Endothelial cell of umbilical vein (primary cell): Measurements from ENCODE around the gene HNRNPM. TPM values are rescaled to one million over a fixed set of nuclear protein-coding genes. Genes with fewer than 3 reads are reported as not detected.

Experiments
- BruUV-seq: library from RNA; stranded (reverse); fragments of 400-500 nt; replicated peaks from 2 replicates; lab custom pipeline; 2021; lab: Mats Ljungman, UMichigan
- CTCF ChIA-PET: fragments of 300-600, 350-600 bp; sonication (Branson Sonifier 250); formaldehyde crosslinking; loops from one replicate; lab custom pipeline; 2021; ENCODE audit warnings: antibody characterized with exemption, inconsistent platforms; lab: Charles Lee
- POLR2A ChIA-PET: fragments of 300-600, 350-600 bp; sonication (Branson Sonifier 250); formaldehyde crosslinking; loops from one replicate; lab custom pipeline; 2021; ENCODE audit warnings: antibody characterized with exemption, inconsistent platforms; lab: Charles Lee
- DNase-seq: peaks from one replicate; pipeline ENCODE4 v3.0.0-alpha.2; 2011; ENCODE audit warnings: low read depth, low spot score
- FAIRE-seq: peaks from 2 replicates; lab custom pipeline; 2011; peaks lifted over from hg19 to GRCh38; lab: Jason Lieb, UNC
- H2AFZ ChIP-seq: 2 replicates; pipeline ENCODE4 v1.6.0; 2012; ENCODE audit warnings: low read depth, low read length, control low read depth, inconsistent platforms
- H3K27ac ChIP-seq: 2 replicates; pipeline ENCODE4 v1.5.1; 2011; ENCODE audit warnings: low read depth, mild to moderate bottlenecking, control low read depth, low read length, moderate library complexity; ENCODE audit not compliant: insufficient read depth
- H3K27me3 ChIP-seq, 2 experiments: 2 replicates each; pipeline versions ENCODE4 v1.6.0 to v1.6.1; 2011; ENCODE audit warnings: low read length in 2 of 2, mixed read lengths in 1 of 2; ENCODE audit not compliant: control insufficient read depth in 2 of 2, insufficient read depth in 2 of 2
- H3K36me3 ChIP-seq, 2 experiments: 2 replicates in 1 of 2; 3 replicates in 1 of 2; pipeline ENCODE4 v1.5.1; 2011; ENCODE audit warnings: low read length in 2 of 2, mild to moderate bottlenecking in 1 of 2, moderate library complexity in 1 of 2; ENCODE audit not compliant: control insufficient read depth in 2 of 2, insufficient read depth in 2 of 2; ENCODE audit errors: extremely low read depth in 1 of 2
- H3K4me1 ChIP-seq: 3 replicates; pipeline ENCODE4 v1.5.1; 2011; ENCODE audit warnings: mild to moderate bottlenecking, low read length; ENCODE audit not compliant: control insufficient read depth, insufficient read depth; ENCODE audit errors: extremely low read depth
- H3K4me2 ChIP-seq: 2 replicates; pipeline ENCODE4 v1.6.1; 2011; ENCODE audit warnings: low read length, control low read depth, mixed read lengths; ENCODE audit not compliant: insufficient read depth
- H3K4me3 ChIP-seq, 3 experiments: fragments of 200-600 bp in 1 of 3; sonication (generic), shearing (Covaris generic) in 1 of 3; replicated peaks in 1 of 3; 2 replicates each; pipeline ENCODE4 v1.5.1; 2011 to 2016; ENCODE audit warnings: control low read depth in 3 of 3, low read length in 3 of 3, mild to moderate bottlenecking in 2 of 3, inconsistent platforms in 1 of 3, low read depth in 1 of 3, moderate library complexity in 1 of 3; ENCODE audit not compliant: insufficient read depth in 1 of 3
- H3K79me2 ChIP-seq: 2 replicates; pipeline ENCODE4 v1.6.0; 2012; ENCODE audit warnings: low read length, inconsistent platforms; ENCODE audit not compliant: control insufficient read depth, insufficient read depth
- H3K9ac ChIP-seq: replicated peaks from 2 replicates; pipeline ENCODE3; 2011; ENCODE audit warnings: low read length, control low read depth; ENCODE audit not compliant: insufficient read depth; ENCODE audit errors: extremely low read depth
- H3K9me1 ChIP-seq: replicated peaks from 3 replicates; pipeline ENCODE4 v1.6.0; 2011; ENCODE audit warnings: mild to moderate bottlenecking, low read length; ENCODE audit not compliant: control insufficient read depth, insufficient read depth; ENCODE audit errors: extremely low read depth
- H3K9me3 ChIP-seq: replicated peaks from 2 replicates; pipeline ENCODE4 v1.5.1; 2012; ENCODE audit warnings: low read length, inconsistent platforms; ENCODE audit not compliant: control insufficient read depth, insufficient read depth
- H4K20me1 ChIP-seq: replicated peaks from 2 replicates; pipeline ENCODE3; 2011; ENCODE audit warnings: mild to moderate bottlenecking, low read length; ENCODE audit not compliant: control insufficient read depth, insufficient read depth; ENCODE audit errors: extremely low read depth
- EZH2 ChIP-seq: IDR thresholded peaks from 2 replicates; pipeline ENCODE4 v1.6.1; 2012; ENCODE audit warnings: borderline replicate concordance, low read depth, mild to moderate bottlenecking, moderate library complexity, low read length, inconsistent platforms; ENCODE audit not compliant: severe bottlenecking
- FOS ChIP-seq: IDR thresholded peaks from 2 replicates; pipeline ENCODE4 v1.6.1; 2011; ENCODE audit warnings: mild to moderate bottlenecking, low read length, moderate library complexity, borderline replicate concordance; ENCODE audit not compliant: insufficient read depth
- GATA2 ChIP-seq: IDR thresholded peaks from 2 replicates; pipeline ENCODE4 v1.7.0; 2011; ENCODE audit warnings: low read depth, mild to moderate bottlenecking, moderate library complexity, mixed read lengths, low read length; ENCODE audit not compliant: insufficient read length, insufficient read depth
- JUN ChIP-seq: IDR thresholded peaks from 2 replicates; pipeline ENCODE4 v1.6.1; 2011; ENCODE audit warnings: borderline replicate concordance, low read depth; ENCODE audit not compliant: insufficient read length, insufficient read depth
- MYC ChIP-seq: IDR thresholded peaks from one replicate; pipeline ENCODE4 v1.6.1; 2011; ENCODE audit warnings: mild to moderate bottlenecking, low read depth, low read length
- POLR2A ChIP-seq: IDR thresholded peaks from 2 replicates; pipeline ENCODE4 v1.6.1; 2012; ENCODE audit warnings: low read depth, mild to moderate bottlenecking, control low read depth, low read length
- POLR2AphosphoS5 ChIP-seq: IDR thresholded peaks from 2 replicates; pipeline ENCODE4 v1.6.1; 2012; ENCODE audit warnings: low read depth, mild to moderate bottlenecking, control low read depth, low read length, moderate library complexity; ENCODE audit not compliant: insufficient read depth
- dilution Hi-C: fragments of 300-500 bp; cut with MboI; formaldehyde crosslinking; loops from one replicate; pipeline ENCODE4 v1.15.0; 2019; ENCODE audit warnings: low sequenced_read_pairs; ENCODE audit not compliant: extremely low pct_ligation_motif_present
- intact Hi-C: fragments of 100-400 bp; cut with micrococcal nuclease; formaldehyde crosslinking; loops from one replicate; pipeline ENCODE4 v1.10.0; 2022
- polyA plus RNA-seq, 4 experiments: library from polyadenylated mRNA; depleted of rRNA in 3 of 4; stranded (reverse) in 3 of 4; unstranded in 1 of 4; fragments of >200 nt; gene quantifications; 2 replicates each; pipeline versions ENCODE4 v1.2.1 to v1.2.3, GENCODE V29; 2011 to 2012; ENCODE audit warnings: missing spikeins in 1 of 4
- total RNA-seq: library from RNA; stranded (reverse); gene quantifications from 2 replicates; pipeline ENCODE4 v1.2.3, GENCODE V29; 2021
- TF ChIP-seq, protein P1 (sequence below): IDR thresholded peaks from 2 replicates; pipeline ENCODE4 v1.6.1; 2011; ENCODE audit not compliant: insufficient read depth, insufficient read length
- TF ChIP-seq, protein P2 (sequence below), 2 donors: IDR thresholded peaks; 1 replicate in 1 of 2; 2 replicates in 1 of 2; pipeline ENCODE4 v1.5.1; 2011; ENCODE audit warnings: low read length in 2 of 2, mild to moderate bottlenecking in 2 of 2, moderate library complexity in 2 of 2, control low read depth in 1 of 2, inconsistent platforms in 1 of 2, low read depth in 1 of 2; ENCODE audit not compliant: insufficient read depth in 1 of 2; ENCODE audit errors: extremely low read depth in 1 of 2

Gene HNRNPM
- total and polyA plus RNA-seq, 2 donors (not counting 3 experiments of a cell fraction or from before 2014, with no cell fraction given): 244 to 301 TPM

DNA sequence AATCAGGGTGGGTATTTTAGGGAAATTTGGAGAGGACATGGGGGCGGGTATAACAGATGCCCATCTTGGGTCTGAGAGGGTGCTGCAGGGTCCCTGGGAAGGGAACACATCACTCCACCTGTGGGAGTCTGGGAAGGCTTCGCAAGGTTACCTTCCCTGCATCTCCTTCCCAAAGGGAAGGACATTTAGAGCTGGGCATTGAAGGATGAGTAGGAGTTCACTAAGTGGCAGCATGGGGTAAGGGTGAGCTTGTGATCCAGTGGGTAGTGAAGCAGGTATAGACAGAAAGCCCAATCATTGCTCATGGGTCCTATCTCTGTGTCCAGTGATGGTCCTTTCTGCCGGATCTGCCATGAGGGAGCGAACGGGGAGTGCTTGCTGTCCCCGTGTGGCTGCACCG is 18.5 kb upstream of the HNRNPM start:
- intact Hi-C loops (no loop called here), dilution Hi-C loops (no loop called here)
- Histone ChIP-seq H3K9me3 (no peaks in the 10 kb centered on the region), H3K36me3 (peaks cover 0 to 14% of the 10 kb centered on the region in 2 experiments), H3K27me3 (no peaks in the 10 kb centered on the region), H3K4me1 (peaks cover 13% of the 10 kb centered on the region), H3K4me2 (no peak overlapping the region), H3K79me2 (no peaks in the 10 kb centered on the region), H2AFZ (no peak overlapping the region), H4K20me1 (no peaks in the 10 kb centered on the region), H3K9ac (no peak overlapping the region), H3K27ac (no peak overlapping the region), H3K9me1 (no peaks in the 10 kb centered on the region), H3K4me3 (no peak overlapping the region)
- BruUV-seq: no TSS peak
- TF ChIP-seq EZH2: no peak
- CTCF ChIA-PET: no interaction called here
- DNase-seq (no peak), FAIRE-seq (no peak)
- POLR2A ChIA-PET: no interaction called here

DNA sequence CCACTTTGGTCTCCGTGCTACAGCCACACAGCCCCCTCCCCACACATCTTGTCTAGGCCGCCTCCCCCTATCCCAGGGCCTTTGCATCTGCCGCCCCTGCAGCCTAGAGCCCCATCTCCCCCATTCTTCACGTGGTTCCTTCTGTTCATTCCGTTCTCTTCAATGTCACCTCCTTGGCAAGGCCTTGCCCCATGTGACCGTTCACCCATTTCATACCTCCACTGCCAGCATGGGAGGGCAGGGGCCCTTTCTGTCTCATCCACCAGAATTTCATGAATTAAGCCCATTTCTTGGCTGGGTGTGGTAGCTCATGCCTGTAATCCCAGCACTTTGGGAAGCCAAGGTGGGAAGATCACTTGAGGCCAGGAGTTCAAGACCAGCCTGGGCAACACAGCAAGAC is 15.7 kb upstream of the HNRNPM start:
- BruUV-seq: no TSS peak
- dilution Hi-C loops: no loop called here
- Histone ChIP-seq H3K27ac (no peak overlapping the region), H4K20me1 (no peaks in the 10 kb centered on the region), H3K9me3 (no peaks in the 10 kb centered on the region), H2AFZ (no peak overlapping the region), H3K4me2 (no peak overlapping the region), H3K36me3 (peaks cover 0 to 7% of the 10 kb centered on the region in 2 experiments), H3K4me1 (peaks cover 6% of the 10 kb centered on the region), H3K4me3 (no peak overlapping the region), H3K27me3 (no peaks in the 10 kb centered on the region), H3K79me2 (no peaks in the 10 kb centered on the region), H3K9ac (no peak overlapping the region), H3K9me1 (no peaks in the 10 kb centered on the region)
- TF ChIP-seq, protein P1, sequence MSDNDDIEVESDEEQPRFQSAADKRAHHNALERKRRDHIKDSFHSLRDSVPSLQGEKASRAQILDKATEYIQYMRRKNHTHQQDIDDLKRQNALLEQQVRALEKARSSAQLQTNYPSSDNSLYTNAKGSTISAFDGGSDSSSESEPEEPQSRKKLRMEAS: no peak
- no peak for TF ChIP-seq GATA2
- no peak for TF ChIP-seq JUN
- TF ChIP-seq, protein P2, sequence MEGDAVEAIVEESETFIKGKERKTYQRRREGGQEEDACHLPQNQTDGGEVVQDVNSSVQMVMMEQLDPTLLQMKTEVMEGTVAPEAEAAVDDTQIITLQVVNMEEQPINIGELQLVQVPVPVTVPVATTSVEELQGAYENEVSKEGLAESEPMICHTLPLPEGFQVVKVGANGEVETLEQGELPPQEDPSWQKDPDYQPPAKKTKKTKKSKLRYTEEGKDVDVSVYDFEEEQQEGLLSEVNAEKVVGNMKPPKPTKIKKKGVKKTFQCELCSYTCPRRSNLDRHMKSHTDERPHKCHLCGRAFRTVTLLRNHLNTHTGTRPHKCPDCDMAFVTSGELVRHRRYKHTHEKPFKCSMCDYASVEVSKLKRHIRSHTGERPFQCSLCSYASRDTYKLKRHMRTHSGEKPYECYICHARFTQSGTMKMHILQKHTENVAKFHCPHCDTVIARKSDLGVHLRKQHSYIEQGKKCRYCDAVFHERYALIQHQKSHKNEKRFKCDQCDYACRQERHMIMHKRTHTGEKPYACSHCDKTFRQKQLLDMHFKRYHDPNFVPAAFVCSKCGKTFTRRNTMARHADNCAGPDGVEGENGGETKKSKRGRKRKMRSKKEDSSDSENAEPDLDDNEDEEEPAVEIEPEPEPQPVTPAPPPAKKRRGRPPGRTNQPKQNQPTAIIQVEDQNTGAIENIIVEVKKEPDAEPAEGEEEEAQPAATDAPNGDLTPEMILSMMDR (IDR thresholded peaks at IDR 0.05; ENCODE audit: extremely low read depth in 1 of 2, insufficient read depth in 1 of 2, low read depth in 1 of 2, low read length in 2 of 2): no peak
- TF ChIP-seq POLR2A: no peak
- no peak for TF ChIP-seq MYC
- TF ChIP-seq EZH2: no peak
- no peak for TF ChIP-seq POLR2AphosphoS5
- TF ChIP-seq FOS: no peak
- DNase-seq: no peak
- POLR2A ChIA-PET: no interaction called here
- CTCF ChIA-PET: interaction anchor here (1.9 kb wide), 1 partner anchor 16 kb away, joined by 4 read pairs; the partner anchor contains the start of gene MARCHF2
- no peak for FAIRE-seq
- intact Hi-C loops: no loop called here
